NB4 (cell line): ENCODE measurements around the gene DIPK1C.

Experiments used
- DNase-seq: peaks from one replicate; pipeline ENCODE4 v3.0.0; 2010; ENCODE audit warnings: low read depth
- H3K4me3 ChIP-seq: one replicate; pipeline ENCODE4 v1.5.1; 2011; ENCODE audit warnings: mild to moderate bottlenecking, low read depth, low read length, moderate library complexity
- MYC ChIP-seq: IDR thresholded peaks from 2 replicates; pipeline ENCODE4 v1.6.1; 2011; ENCODE audit warnings: low read depth, low read length
- POLR2A ChIP-seq: IDR thresholded peaks from 2 replicates; pipeline ENCODE4 v1.6.1; 2011; ENCODE audit warnings: mild to moderate bottlenecking; ENCODE audit not compliant: insufficient read length; ENCODE audit errors: extremely low read depth
- TF ChIP-seq, protein P1 (sequence below): IDR thresholded peaks from 2 replicates; pipeline ENCODE4 v1.6.1; 2011; ENCODE audit warnings: low read depth, low read length
- TF ChIP-seq, protein P2 (sequence below): IDR thresholded peaks from one replicate; pipeline ENCODE4 v1.5.1; 2012; ENCODE audit warnings: low read depth, low read length

DIPK1C gene

DNA sequence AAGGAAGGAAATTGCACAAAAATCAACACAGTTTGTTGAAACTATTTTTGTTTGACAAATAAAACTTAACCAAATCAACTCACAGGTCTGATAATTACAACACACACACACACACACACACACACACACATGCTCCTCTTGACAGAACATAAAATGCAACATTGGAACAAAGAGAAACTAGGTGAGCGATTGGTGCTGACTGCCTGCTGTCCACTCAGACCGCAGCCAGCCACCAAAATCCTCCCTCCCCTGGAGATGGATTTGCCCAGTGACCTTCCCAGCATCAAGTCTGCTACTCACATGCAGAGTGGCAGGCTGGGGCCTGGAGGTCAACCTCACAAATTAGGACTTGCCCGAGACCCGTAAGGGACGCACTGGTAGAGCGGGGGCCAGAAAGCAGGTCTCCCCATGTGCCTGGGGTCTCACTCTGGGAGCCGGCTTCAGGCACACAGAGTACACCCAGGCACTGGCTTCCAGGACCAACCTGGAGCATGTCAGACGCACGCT, 61.4 kb downstream of the DIPK1C start:
- TF ChIP-seq, protein P1, sequence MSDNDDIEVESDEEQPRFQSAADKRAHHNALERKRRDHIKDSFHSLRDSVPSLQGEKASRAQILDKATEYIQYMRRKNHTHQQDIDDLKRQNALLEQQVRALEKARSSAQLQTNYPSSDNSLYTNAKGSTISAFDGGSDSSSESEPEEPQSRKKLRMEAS, result no peak
- no peak for TF ChIP-seq POLR2A
- TF ChIP-seq, protein P2, sequence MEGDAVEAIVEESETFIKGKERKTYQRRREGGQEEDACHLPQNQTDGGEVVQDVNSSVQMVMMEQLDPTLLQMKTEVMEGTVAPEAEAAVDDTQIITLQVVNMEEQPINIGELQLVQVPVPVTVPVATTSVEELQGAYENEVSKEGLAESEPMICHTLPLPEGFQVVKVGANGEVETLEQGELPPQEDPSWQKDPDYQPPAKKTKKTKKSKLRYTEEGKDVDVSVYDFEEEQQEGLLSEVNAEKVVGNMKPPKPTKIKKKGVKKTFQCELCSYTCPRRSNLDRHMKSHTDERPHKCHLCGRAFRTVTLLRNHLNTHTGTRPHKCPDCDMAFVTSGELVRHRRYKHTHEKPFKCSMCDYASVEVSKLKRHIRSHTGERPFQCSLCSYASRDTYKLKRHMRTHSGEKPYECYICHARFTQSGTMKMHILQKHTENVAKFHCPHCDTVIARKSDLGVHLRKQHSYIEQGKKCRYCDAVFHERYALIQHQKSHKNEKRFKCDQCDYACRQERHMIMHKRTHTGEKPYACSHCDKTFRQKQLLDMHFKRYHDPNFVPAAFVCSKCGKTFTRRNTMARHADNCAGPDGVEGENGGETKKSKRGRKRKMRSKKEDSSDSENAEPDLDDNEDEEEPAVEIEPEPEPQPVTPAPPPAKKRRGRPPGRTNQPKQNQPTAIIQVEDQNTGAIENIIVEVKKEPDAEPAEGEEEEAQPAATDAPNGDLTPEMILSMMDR, result no peak
- no peak for TF ChIP-seq MYC
- no peak overlapping the region for H3K4me3 ChIP-seq
- DNase-seq, result no peak

DNA sequence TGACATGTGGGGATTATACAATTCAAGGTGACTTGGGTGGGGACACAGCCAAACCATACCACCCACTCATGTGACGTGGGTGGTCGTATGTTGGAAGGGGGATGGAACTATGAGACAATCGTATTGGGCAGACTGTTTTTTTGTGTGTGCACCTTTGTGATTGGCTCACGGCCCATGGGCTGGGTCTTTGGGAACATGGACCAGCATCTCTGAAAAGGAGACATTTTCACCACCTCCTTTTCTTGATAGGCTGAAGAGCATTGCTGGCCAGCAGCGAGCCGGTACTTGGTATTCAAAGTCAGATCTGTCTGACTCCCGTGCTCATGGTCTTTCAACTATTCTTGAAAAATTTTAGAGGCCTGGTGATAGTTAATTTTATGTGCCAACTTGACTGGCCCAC, 62.1 kb downstream of the DIPK1C start:
- H3K4me3 ChIP-seq, result no peak overlapping the region
- TF ChIP-seq POLR2A (no peak), MYC (no peak)
- TF ChIP-seq, protein P1, result no peak
- TF ChIP-seq, protein P2, result no peak
- no peak for DNase-seq

DNA sequence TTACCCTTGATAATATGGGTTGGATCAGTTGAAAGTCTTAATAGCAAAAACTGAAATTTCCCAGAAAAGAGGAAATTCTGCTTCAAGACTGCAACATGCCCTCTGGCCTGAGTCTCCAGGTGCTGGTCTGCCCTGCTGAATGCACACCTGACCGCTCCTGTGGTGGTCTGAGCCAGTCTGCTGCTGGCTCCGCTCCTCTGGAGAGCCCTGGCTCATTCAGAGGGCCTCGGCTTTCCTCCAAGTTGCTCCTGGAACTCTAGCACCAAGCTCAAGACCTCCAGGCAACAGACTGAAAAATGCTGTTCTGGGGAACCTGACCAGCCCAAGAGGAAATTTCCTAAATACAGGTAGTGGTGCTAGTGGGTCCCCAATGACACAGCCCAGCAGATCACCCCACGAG, 64.8 kb downstream of the DIPK1C start:
- DNase-seq, result no peak
- TF ChIP-seq MYC (no peak), POLR2A (no peak)
- TF ChIP-seq, protein P2, result no peak
- TF ChIP-seq, protein P1, result no peak
- no peak overlapping the region for H3K4me3 ChIP-seq

DNA sequence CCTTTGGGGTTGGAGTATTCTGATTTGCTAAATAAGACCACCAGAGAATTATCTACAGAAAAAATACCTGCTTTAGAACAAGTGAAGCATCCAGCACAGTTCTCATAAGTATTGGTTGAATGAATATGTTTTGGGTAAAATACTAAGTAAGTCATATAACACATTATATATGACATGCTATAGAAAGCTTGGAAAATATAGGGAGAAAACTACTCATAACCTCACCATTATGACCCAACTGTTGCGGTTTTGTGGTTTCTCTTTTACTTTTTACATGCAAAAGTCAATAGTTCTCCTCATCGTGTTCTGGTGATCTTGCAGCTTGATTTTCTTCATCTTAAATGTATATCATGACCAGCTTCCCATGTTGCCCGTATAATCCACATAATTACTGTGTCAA, 66.2 kb downstream of the DIPK1C start:
- DNase-seq, result peak; percentile 57
- no peak overlapping the region for H3K4me3 ChIP-seq
- TF ChIP-seq POLR2A, result no peak
- TF ChIP-seq, protein P2, result no peak
- TF ChIP-seq MYC, result no peak
- TF ChIP-seq, protein P1, result no peak

DNA sequence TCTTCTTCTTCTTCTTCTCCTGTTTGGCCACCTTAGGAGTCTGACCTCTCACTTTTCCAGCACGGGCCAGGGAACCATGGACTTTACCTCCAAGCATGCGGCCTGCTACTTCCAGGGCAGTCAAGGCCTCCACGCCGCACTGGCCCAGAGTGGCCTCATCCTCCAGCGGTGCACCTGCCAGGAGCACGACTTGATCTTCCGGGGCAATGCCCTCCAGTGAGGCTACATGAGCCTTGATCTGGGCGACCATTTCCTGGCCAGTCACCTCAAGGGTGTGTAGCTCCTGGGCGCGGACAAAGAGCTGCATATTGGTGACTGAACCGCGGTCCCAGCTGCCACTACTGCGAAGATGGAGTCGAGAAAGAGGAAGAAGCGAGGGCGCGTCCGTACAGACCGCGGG, 67.1 kb downstream of the DIPK1C start:
- TF ChIP-seq, protein P2, result no peak
- TF ChIP-seq, protein P1, result no peak
- TF ChIP-seq MYC, result no peak
- TF ChIP-seq POLR2A, result no peak
- peak; percentile 25 for DNase-seq
- H3K4me3 ChIP-seq, result no peak overlapping the region
